ENCODE results near the gene TRAPPC10.

TRAPPC10 gene

GRCh38 chr21:43991447-43991991 is 20.6 kb upstream of the TRAPPC10 start:
- Mint-ChIP-seq H3K27me3 (no peaks in the 10 kb centered on the region), H3K4me1 (no peaks in the 10 kb centered on the region), H3K4me3 (no peak overlapping the region), H3K27ac (no peak overlapping the region), H3K9me3 (no peaks in the 10 kb centered on the region)
- ATAC-seq = no peak
- no peak for DNase-seq

- ATAC-seq (no peak), DNase-seq (no peak)
- H3K27ac Mint-ChIP-seq = no peak overlapping the region
- H3K4me1 Mint-ChIP-seq = no peaks in the 10 kb centered on the region
- no peaks in the 10 kb centered on the region for H3K27me3 Mint-ChIP-seq
- no peaks in the 10 kb centered on the region for H3K9me3 Mint-ChIP-seq
- no peak overlapping the region for H3K4me3 Mint-ChIP-seq
These were observed 20.0 kb upstream of the TRAPPC10 start for GRCh38 chr21:43992121-43992520.

GRCh38 chr21:43993420-43993934 is 18.6 kb upstream of the TRAPPC10 start:
- ATAC-seq (no peak), DNase-seq (no peak)
- no peaks in the 10 kb centered on the region for H3K4me1 Mint-ChIP-seq
- H3K4me3 Mint-ChIP-seq = no peak overlapping the region
- no peaks in the 10 kb centered on the region for H3K9me3 Mint-ChIP-seq
- no peaks in the 10 kb centered on the region for H3K27me3 Mint-ChIP-seq
- H3K27ac Mint-ChIP-seq = no peak overlapping the region

GRCh38 chr21:43994085-43994484 is 18.0 kb upstream of the TRAPPC10 start:
- no peak for ATAC-seq
- H3K9me3 Mint-ChIP-seq = no peaks in the 10 kb centered on the region
- no peak overlapping the region for H3K27ac Mint-ChIP-seq
- H3K4me3 Mint-ChIP-seq = no peak overlapping the region
- H3K27me3 Mint-ChIP-seq = no peaks in the 10 kb centered on the region
- no peak for DNase-seq
- no peaks in the 10 kb centered on the region for H3K4me1 Mint-ChIP-seq

- Mint-ChIP-seq H3K27me3 (no peaks in the 10 kb centered on the region), H3K27ac (no peak overlapping the region), H3K4me3 (no peak overlapping the region), H3K9me3 (no peaks in the 10 kb centered on the region), H3K4me1 (no peaks in the 10 kb centered on the region)
- no peak for ATAC-seq
- no peak for DNase-seq
These were observed 17.5 kb upstream of the TRAPPC10 start for GRCh38 chr21:43994646-43995045.

GRCh38 chr21:43995521-43996105 is 16.5 kb upstream of the TRAPPC10 start:
- H3K27me3 Mint-ChIP-seq = no peaks in the 10 kb centered on the region
- no peaks in the 10 kb centered on the region for H3K4me1 Mint-ChIP-seq
- DNase-seq (no peak), ATAC-seq (no peak)
- no peak overlapping the region for H3K27ac Mint-ChIP-seq
- H3K4me3 Mint-ChIP-seq = no peak overlapping the region
- H3K9me3 Mint-ChIP-seq = no peaks in the 10 kb centered on the region

- no peak overlapping the region for H3K4me3 Mint-ChIP-seq
- no peak overlapping the region for H3K27ac Mint-ChIP-seq
- no peaks in the 10 kb centered on the region for H3K27me3 Mint-ChIP-seq
- no peak for DNase-seq
- H3K4me1 Mint-ChIP-seq = no peaks in the 10 kb centered on the region
- no peak for ATAC-seq
- no peaks in the 10 kb centered on the region for H3K9me3 Mint-ChIP-seq
These were observed 14.1 kb upstream of the TRAPPC10 start for GRCh38 chr21:43997766-43998742.

GRCh38 chr21:44000360-44000759 is 11.7 kb upstream of the TRAPPC10 start:
- Mint-ChIP-seq H3K4me3 (no peak overlapping the region), H3K27ac (no peak overlapping the region), H3K9me3 (no peaks in the 10 kb centered on the region), H3K27me3 (no peaks in the 10 kb centered on the region), H3K4me1 (no peaks in the 10 kb centered on the region)
- DNase-seq (no peak), ATAC-seq (no peak)

- Mint-ChIP-seq H3K9me3 (no peaks in the 10 kb centered on the region), H3K27ac (peak overlapping the region in 1 of 2 donors; percentile 59), H3K27me3 (no peaks in the 10 kb centered on the region), H3K4me3 (no peak overlapping the region), H3K4me1 (no peaks in the 10 kb centered on the region)
- ATAC-seq (no peak), DNase-seq (no peak)
These were observed 9.6 kb upstream of the TRAPPC10 start for GRCh38 chr21:44002511-44002910.

GRCh38 chr21:44003307-44003966 is 8.7 kb upstream of the TRAPPC10 start:
- Mint-ChIP-seq H3K4me3 (no peak overlapping the region), H3K27me3 (no peaks in the 10 kb centered on the region), H3K4me1 (no peaks in the 10 kb centered on the region), H3K9me3 (no peaks in the 10 kb centered on the region), H3K27ac (no peak overlapping the region)
- ATAC-seq (no peak), DNase-seq (no peak)

GRCh38 chr21:44005071-44005470 is 7.0 kb upstream of the TRAPPC10 start:
- no peak for DNase-seq
- no peaks in the 10 kb centered on the region for H3K27me3 Mint-ChIP-seq
- no peak for ATAC-seq
- no peak overlapping the region for H3K27ac Mint-ChIP-seq
- H3K4me3 Mint-ChIP-seq = no peak overlapping the region
- H3K4me1 Mint-ChIP-seq = no peaks in the 10 kb centered on the region
- no peaks in the 10 kb centered on the region for H3K9me3 Mint-ChIP-seq

GRCh38 chr21:44005593-44005992 is 6.5 kb upstream of the TRAPPC10 start:
- Mint-ChIP-seq H3K4me3 (no peak overlapping the region), H3K27ac (no peak overlapping the region), H3K27me3 (no peaks in the 10 kb centered on the region), H3K4me1 (no peaks in the 10 kb centered on the region), H3K9me3 (no peaks in the 10 kb centered on the region)
- ATAC-seq (no peak), DNase-seq (no peak)

GRCh38 chr21:44006017-44006619 is 6.0 kb upstream of the TRAPPC10 start:
- Mint-ChIP-seq H3K4me3 (no peak overlapping the region), H3K9me3 (no peaks in the 10 kb centered on the region), H3K4me1 (peaks cover 3% of the 10 kb centered on the region), H3K27ac (no peak overlapping the region), H3K27me3 (no peaks in the 10 kb centered on the region)
- ATAC-seq (no peak), DNase-seq (no peak)

GRCh38 chr21:44006656-44007055 is 5.5 kb upstream of the TRAPPC10 start:
- Mint-ChIP-seq H3K27me3 (no peaks in the 10 kb centered on the region), H3K9me3 (no peaks in the 10 kb centered on the region), H3K4me3 (no peak overlapping the region), H3K27ac (no peak overlapping the region), H3K4me1 (peaks cover 8% of the 10 kb centered on the region)
- DNase-seq = no peak
- ATAC-seq = no peak

GRCh38 chr21:44010429-44010828 is 1.7 kb upstream of the TRAPPC10 start:
- DNase-seq (no peak), ATAC-seq (no peak)
- Mint-ChIP-seq H3K27ac (no peak overlapping the region), H3K4me3 (no peak overlapping the region), H3K9me3 (no peaks in the 10 kb centered on the region), H3K4me1 (peaks cover 32% of the 10 kb centered on the region), H3K27me3 (no peaks in the 10 kb centered on the region)
